Measurements from ENCODE around the gene SDF2.

GRCh38 chr17:28705728-28706334, 44.1 kb upstream of the SDF2 start:
- TF ChIP-seq POLR2AphosphoS5 (IDR thresholded peaks at IDR 0.05; ENCODE audit: low read depth, low read length) (no peak), CTCF (IDR thresholded peaks at IDR 0.05) (no peak)
